ENCODE results near the gene NECTIN1. TPM values are rescaled to one million over a fixed set of nuclear protein-coding genes. Genes with fewer than 3 reads are reported as not detected.

Gene NECTIN1
- total RNA-seq, 1 donor from 2014 or later, result 10.4 TPM

DNA sequence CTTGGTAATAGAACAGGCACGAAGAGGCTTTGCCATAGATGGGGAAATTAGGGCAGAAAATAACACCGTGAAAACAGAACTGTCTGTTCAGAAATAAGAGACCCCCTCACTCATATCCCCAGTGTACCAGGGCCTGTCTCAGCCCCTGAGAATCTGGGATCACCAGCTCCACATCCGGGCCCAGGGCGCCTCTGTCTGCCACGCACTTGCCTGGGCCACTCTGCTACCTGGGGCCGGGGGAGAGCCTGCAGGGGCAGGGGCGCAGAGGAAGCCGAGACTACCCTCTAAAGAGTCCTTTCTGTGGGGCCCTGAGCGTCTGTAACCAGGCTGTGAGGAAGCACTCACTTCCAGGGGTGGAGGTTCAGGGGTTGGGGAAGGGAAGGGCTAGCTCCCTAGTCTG is 19.8 kb downstream of the NECTIN1 start:
- H3K4me1 ChIP-seq, result no peaks in the 10 kb centered on the region
- H3K36me3 ChIP-seq, result no peaks in the 10 kb centered on the region
- no peak for DNase-seq
- H3K27ac ChIP-seq, result no peak overlapping the region
- H3K4me3 ChIP-seq, result no peak overlapping the region
- TF ChIP-seq, protein P1, sequence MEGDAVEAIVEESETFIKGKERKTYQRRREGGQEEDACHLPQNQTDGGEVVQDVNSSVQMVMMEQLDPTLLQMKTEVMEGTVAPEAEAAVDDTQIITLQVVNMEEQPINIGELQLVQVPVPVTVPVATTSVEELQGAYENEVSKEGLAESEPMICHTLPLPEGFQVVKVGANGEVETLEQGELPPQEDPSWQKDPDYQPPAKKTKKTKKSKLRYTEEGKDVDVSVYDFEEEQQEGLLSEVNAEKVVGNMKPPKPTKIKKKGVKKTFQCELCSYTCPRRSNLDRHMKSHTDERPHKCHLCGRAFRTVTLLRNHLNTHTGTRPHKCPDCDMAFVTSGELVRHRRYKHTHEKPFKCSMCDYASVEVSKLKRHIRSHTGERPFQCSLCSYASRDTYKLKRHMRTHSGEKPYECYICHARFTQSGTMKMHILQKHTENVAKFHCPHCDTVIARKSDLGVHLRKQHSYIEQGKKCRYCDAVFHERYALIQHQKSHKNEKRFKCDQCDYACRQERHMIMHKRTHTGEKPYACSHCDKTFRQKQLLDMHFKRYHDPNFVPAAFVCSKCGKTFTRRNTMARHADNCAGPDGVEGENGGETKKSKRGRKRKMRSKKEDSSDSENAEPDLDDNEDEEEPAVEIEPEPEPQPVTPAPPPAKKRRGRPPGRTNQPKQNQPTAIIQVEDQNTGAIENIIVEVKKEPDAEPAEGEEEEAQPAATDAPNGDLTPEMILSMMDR (IDR thresholded peaks at IDR 0.05), result no peak
- no peaks in the 10 kb centered on the region for H3K27me3 ChIP-seq
- no peaks in the 10 kb centered on the region for H3K9me3 ChIP-seq
- ATAC-seq, result no peak
- intact Hi-C loops (cut with DNase I), result no loop called here

DNA sequence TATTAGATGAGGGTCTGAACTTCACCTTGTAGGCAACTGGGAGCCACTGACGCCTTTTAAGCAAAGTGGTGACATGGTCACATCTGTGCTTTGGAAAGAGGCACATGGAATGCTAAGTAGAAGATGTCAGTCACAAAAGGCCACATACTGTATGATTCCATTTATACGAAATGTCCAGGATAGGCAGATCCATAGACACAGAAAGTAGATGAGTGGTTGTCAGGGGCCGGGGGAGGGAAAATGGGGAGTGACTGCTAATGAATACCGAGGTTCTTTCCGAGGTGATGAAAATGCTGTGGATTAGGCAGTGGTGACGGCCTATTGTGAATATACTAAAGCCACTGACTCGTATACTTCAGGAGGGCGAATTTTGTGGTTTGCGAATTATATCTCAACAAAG is 20.6 kb downstream of the NECTIN1 start:
- DNase-seq, result no peak
- no peaks in the 10 kb centered on the region for H3K27me3 ChIP-seq
- intact Hi-C loops (cut with DNase I), result no loop called here
- H3K4me1 ChIP-seq, result no peaks in the 10 kb centered on the region
- no peak overlapping the region for H3K4me3 ChIP-seq
- ATAC-seq, result no peak
- no peak overlapping the region for H3K27ac ChIP-seq
- no peaks in the 10 kb centered on the region for H3K9me3 ChIP-seq
- no peaks in the 10 kb centered on the region for H3K36me3 ChIP-seq
- TF ChIP-seq, protein P1 (IDR thresholded peaks at IDR 0.05), result no peak

DNA sequence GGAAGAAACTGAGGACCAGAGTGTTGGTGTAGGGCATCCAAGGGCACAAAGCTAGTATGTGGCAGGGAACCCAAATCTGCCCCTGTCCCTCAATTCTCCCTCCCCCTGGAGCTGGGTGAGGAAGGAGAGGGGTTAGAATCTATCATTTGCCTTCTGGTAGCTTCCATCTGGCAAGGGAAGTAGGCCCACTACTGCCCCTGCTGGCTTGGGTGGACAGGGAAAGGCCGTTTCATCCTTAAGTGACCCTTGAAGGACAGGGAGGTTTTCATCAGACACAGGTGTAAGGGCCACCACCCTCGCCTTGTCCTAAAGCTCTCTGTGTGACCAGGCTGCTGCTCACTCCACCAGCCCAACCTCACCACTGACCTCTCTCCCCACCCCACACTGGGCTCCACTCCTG is 22.1 kb downstream of the NECTIN1 start:
- Histone ChIP-seq H3K36me3 (no peaks in the 10 kb centered on the region), H3K27ac (no peak overlapping the region), H3K27me3 (no peaks in the 10 kb centered on the region), H3K9me3 (no peaks in the 10 kb centered on the region), H3K4me1 (no peaks in the 10 kb centered on the region), H3K4me3 (no peak overlapping the region)
- intact Hi-C loops (cut with DNase I), result no loop called here
- ATAC-seq (no peak), DNase-seq (no peak)
- TF ChIP-seq, protein P1 (IDR thresholded peaks at IDR 0.05), result no peak

DNA sequence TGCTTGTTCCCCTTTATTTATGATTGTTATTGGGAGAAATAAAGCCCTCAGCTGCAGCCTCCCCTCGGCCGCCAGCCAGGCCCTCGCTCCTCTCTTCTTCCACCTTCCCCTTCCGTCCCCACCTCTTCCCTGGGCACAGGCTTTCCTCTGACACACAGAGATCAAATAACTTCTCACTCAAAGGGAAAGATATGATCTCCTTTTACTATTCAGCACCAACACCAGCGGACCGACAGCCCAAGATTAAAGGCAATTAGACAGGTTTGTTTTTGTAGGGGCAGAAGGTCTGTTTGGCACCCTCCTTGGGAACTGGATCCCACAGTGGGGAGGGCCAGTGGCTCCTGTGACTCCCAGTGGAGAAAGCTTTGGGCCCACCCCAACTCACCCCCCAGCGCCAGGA is 23.0 kb downstream of the NECTIN1 start:
- TF ChIP-seq, protein P1 (IDR thresholded peaks at IDR 0.05), result no peak
- no peak overlapping the region for H3K4me3 ChIP-seq
- H3K9me3 ChIP-seq, result no peaks in the 10 kb centered on the region
- no peak overlapping the region for H3K27ac ChIP-seq
- H3K36me3 ChIP-seq, result no peaks in the 10 kb centered on the region
- H3K27me3 ChIP-seq, result no peaks in the 10 kb centered on the region
- DNase-seq (no peak), ATAC-seq (no peak)
- intact Hi-C loops (cut with DNase I), result no loop called here
- no peaks in the 10 kb centered on the region for H3K4me1 ChIP-seq

DNA sequence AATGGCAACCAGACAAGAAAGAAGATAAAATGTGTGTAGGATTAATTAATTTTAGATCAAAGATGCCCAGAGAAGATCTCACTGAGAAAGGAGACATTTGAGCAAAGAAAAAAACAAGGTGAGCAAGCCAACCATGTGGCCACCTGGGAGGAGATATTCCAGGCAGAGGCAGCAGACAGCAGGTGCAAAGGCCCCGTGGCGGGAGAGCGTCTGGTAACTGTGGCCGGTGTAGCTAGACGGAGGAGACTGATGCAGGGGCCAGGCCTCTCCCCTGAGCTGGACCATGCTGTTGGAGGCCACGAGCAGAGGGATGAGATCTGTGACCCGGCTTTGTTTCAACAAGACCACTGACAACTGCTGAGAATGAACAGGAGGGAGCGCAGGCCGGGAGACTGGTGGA is 23.6 kb downstream of the NECTIN1 start:
- Histone ChIP-seq H3K36me3 (no peaks in the 10 kb centered on the region), H3K4me1 (no peaks in the 10 kb centered on the region), H3K27ac (no peak overlapping the region), H3K27me3 (no peaks in the 10 kb centered on the region), H3K4me3 (no peak overlapping the region), H3K9me3 (no peaks in the 10 kb centered on the region)
- intact Hi-C loops (cut with DNase I), result no loop called here
- ATAC-seq (no peak), DNase-seq (no peak)
- TF ChIP-seq, protein P1 (IDR thresholded peaks at IDR 0.05), result no peak

DNA sequence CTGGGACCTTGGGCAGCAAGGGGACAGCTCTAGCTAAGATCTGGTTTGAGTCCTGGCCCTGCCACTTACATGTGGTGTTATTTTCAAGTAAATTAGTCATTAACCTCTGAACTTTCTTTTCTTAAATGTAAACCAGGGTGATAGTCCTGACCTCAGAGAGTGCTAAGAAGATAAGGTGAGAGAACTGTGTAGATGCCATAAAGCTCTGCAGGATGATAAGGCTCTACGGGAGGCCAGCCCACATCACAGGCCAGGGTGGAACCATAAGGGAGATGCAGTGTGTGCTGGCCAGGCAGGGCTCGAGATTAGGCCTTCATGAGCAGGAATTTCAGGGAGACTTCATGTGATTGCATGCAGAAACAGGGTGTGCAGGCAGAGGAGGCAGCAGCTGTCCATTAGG is 24.2 kb downstream of the NECTIN1 start:
- no peaks in the 10 kb centered on the region for H3K4me1 ChIP-seq
- intact Hi-C loops (cut with DNase I), result no loop called here
- no peak overlapping the region for H3K4me3 ChIP-seq
- no peak for ATAC-seq
- no peaks in the 10 kb centered on the region for H3K36me3 ChIP-seq
- DNase-seq, result no peak
- no peaks in the 10 kb centered on the region for H3K9me3 ChIP-seq
- TF ChIP-seq, protein P1 (IDR thresholded peaks at IDR 0.05), result no peak
- H3K27ac ChIP-seq, result no peak overlapping the region
- H3K27me3 ChIP-seq, result no peaks in the 10 kb centered on the region
